GM08714 (cell line): Measurements from ENCODE around the gene ETV3.

Source experiments
- H3K4me3 ChIP-seq: fragments of 200-500 bp; sonication (Bioruptor generic); 2 replicates; pipeline ENCODE4 v1.5.1; 2014; ENCODE audit warnings: mild to moderate bottlenecking, low read length, inconsistent platforms
- ZNF274 ChIP-seq: IDR thresholded peaks from 2 replicates; pipeline ENCODE4 v1.6.1; 2012; ENCODE audit warnings: mild to moderate bottlenecking, low read depth, low read length

Gene ETV3

GRCh38 chr1:157152510-157152909 lies 14.3 kb upstream of the ETV3 start:
- no peak overlapping the region for H3K4me3 ChIP-seq
- no peak for TF ChIP-seq ZNF274

GRCh38 chr1:157151506-157151905 lies 13.3 kb upstream of the ETV3 start:
- no peak overlapping the region for H3K4me3 ChIP-seq
- TF ChIP-seq ZNF274 = no peak

DNA sequence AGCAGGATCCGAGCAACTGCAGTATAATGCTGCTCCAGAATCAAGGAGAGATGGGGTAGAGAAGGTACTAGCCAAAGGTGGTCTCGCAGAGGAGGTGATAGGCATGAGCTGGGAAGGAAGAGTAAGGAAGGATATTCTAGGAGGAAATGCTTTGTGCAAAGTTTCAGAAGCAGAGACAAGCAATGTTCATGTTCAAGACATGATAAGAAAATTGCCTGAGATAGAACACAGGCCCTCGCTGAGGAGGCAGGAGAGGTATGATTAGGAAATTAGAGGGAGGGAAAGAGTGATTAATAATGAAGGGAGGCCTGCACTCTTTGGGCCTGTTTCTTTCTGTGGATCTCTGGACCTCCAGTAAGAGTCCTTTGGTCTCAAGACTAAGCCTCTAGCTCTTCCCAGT lies 12.9 kb upstream of the ETV3 start:
- H3K4me3 ChIP-seq = no peak overlapping the region
- TF ChIP-seq ZNF274 = no peak

DNA sequence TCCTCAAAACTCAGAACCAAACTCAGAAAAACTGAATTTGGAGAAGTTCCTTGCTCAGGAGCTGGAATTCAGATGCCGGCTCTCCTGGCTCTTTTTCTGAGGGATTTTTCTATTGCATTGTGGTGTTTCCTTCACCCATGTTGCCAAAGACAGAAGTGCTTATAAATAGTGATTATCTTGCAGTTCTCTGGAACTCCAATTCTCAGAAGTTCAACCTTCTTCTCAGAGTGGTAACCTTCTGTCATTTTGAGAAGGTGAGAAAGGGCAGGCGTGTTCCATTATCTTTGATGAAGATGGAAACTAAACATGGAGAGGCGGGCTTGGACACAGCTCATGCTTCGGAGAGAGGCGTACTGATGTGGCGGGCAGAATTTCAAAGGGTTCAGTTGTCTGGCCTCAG lies 12.4 kb upstream of the ETV3 start:
- no peak for TF ChIP-seq ZNF274
- H3K4me3 ChIP-seq = no peak overlapping the region

GRCh38 chr1:157147906-157148700 lies 9.9 kb upstream of the ETV3 start:
- H3K4me3 ChIP-seq = no peak overlapping the region
- no peak for TF ChIP-seq ZNF274

DNA sequence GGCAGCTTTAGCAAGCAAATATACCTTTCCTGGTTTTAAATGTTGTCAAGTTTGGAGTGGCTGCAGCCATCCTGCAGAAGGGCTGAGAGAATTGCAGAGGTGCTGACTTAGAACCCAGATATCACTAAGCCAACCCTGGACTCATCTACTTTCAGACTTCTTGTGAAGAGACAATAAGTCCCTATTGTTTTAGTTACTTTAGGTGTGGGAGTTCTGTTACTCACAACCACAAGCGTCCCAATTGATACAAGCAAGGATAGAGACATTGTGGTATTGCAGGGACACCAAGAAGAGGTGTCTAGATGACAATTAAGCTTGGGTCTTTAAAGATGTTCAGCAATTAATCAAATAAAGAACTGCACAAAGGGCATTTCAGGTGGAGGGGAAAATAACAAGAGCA lies 8.8 kb upstream of the ETV3 start:
- TF ChIP-seq ZNF274 = no peak
- no peak overlapping the region for H3K4me3 ChIP-seq

DNA sequence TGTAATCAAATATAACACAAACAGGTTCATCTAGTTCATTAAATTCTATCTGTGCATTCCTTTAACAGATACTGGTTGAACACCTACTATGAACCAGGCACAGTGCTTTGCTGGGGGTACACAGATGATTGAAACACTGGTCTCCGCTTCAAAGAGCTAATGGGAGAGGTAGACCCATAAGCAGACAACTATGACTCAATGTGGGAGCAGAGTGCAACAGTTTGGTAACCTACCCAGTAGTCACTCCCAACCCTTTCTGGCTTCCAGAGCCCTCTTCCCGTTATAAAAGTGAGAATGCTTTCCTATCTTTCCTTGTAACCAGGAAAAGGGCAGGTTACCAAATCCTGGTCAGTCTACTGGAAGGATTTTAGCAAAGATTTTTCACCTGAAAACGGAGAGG lies 8.0 kb upstream of the ETV3 start:
- no peak for TF ChIP-seq ZNF274
- H3K4me3 ChIP-seq = no peak overlapping the region

GRCh38 chr1:157145076-157145475 lies 6.9 kb upstream of the ETV3 start:
- no peak overlapping the region for H3K4me3 ChIP-seq

DNA sequence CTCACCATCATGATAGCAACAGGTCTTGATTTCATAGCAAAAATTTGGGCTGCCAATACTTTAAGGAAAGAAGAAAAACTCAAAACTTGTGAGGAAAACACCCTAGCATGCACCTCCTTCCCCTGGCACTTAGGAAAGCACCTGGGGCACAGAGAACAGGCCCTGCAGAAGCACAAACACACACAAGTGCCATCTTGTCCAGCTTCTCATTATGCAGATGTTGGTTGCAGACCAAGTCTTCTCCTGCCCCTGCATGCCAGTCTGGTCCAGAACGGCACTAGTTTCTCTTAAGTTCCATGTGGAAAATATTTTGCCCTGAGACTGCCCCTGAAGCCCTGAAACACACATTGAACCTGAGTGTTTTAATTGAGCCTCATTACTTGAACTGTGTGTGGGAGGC lies 6.3 kb upstream of the ETV3 start:
- no peak for TF ChIP-seq ZNF274

More at GRCh38 chr1:157145076-157145475, 6.9 kb upstream of the ETV3 start:
- no peak for TF ChIP-seq ZNF274

GRCh38 chr1:157142765-157143423 lies 4.7 kb upstream of the ETV3 start:
- no peak for TF ChIP-seq ZNF274
- H3K4me3 ChIP-seq = no peak overlapping the region

More for the DNA sequence above, 6.3 kb upstream of the ETV3 start:
- no peak overlapping the region for H3K4me3 ChIP-seq

DNA sequence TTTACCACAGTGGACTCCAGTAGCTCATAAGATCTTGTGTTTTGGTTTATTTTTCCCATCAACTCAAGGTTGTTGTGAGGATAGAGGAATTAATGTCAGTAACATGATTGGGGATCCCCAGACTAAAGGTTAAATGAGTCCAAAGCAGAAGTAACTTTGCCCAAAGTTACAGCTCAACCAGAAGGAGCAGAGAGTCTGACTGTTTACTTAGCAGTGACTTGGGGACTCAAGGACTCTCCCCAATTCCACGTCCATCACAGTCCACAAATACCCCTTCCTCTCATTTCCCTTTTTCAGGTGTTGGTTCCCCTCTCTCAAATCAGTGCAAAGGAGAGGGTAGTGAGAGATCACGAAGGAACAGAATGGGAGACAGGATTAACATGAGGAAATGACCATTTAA lies 4.0 kb upstream of the ETV3 start:
- no peak overlapping the region for H3K4me3 ChIP-seq
- TF ChIP-seq ZNF274 = no peak

DNA sequence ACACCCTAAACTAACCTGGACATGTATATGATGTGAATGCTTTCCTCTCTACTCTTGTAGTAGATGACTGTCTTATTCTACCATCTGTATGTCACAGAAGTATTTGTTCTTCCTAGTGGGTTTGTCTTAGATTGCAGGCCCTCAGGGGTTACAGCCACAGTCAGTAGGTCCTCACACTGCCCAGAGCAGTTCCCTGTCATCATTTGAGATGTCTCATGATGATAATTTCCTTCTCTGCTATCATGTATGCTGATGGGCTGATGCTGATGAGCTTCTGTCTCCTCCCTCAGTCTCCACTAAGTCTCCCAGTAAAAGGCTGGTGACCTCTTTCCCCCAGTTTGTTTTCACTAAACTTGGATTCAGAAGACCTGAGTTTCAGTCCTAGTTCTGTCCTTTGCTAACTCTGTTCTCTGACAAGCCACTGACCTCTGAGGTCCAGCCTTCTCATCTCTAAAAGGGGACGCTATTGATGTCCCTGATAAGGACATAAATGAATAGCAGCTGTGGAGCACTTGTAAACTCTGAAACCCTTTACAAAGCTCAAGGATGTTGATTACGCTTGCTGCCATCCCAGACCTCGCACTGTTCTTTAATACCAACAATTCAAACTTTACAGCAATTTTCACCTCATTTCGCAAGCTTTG lies 3.1 kb upstream of the ETV3 start:
- no peak for TF ChIP-seq ZNF274
- no peak overlapping the region for H3K4me3 ChIP-seq

- TF ChIP-seq ZNF274 = no peak
- H3K4me3 ChIP-seq = no peak overlapping the region
Observed at GRCh38 chr1:157140063-157140588, 1.9 kb upstream of the ETV3 start.

GRCh38 chr1:157139052-157139715 lies 989 bp upstream of the ETV3 start:
- no peak for TF ChIP-seq ZNF274
- H3K4me3 ChIP-seq = peak overlapping the region; percentile 86
